Uterus (tissue), 4 donors: Measurements from ENCODE around the gene SEMA4G. TPM values are rescaled to one million over a fixed set of nuclear protein-coding genes. Genes with fewer than 3 reads are reported as not detected.

Experiments
- DNase-seq, 2 donors: peaks; one replicate each; pipeline ENCODE4 v3.0.0-alpha.2; 2019 to 2020
- H3K27ac ChIP-seq, 2 donors: fragments of 200-600 bp; sonication (generic); 1 replicate in 1 of 2; 2 replicates in 1 of 2; pipeline ENCODE4 v1.5.1; 2016 to 2018
- H3K27me3 ChIP-seq, 2 donors: fragments of 200-600 bp; sonication (generic); one replicate each; pipeline ENCODE4 v1.5.1; 2018 to 2019; ENCODE audit warnings: control low read depth in 1 of 2
- H3K36me3 ChIP-seq, 2 donors: fragments of 200-600 bp; sonication (generic); one replicate each; pipeline ENCODE4 v1.5.1; 2019; ENCODE audit warnings: control low read depth in 1 of 2
- H3K4me1 ChIP-seq, 2 donors: fragments of 200-600 bp; sonication (generic); one replicate each; pipeline ENCODE4 v1.5.1; 2018 to 2019; ENCODE audit warnings: control low read depth in 1 of 2
- H3K4me3 ChIP-seq, 2 donors: fragments of 200-600 bp; sonication (generic); 1 replicate in 1 of 2; 2 replicates in 1 of 2; pipeline ENCODE4 v1.5.1; 2018 to 2019; ENCODE audit warnings: mild to moderate bottlenecking in 1 of 2
- H3K9me3 ChIP-seq, 2 donors: fragments of 200-600 bp; sonication (generic); one replicate each; pipeline ENCODE4 v1.5.1; 2019; ENCODE audit warnings: control low read depth in 1 of 2
- POLR2A ChIP-seq, 2 donors: fragments of 450-650 bp; IDR thresholded peaks; one replicate each; pipeline ENCODE4 v1.6.1; 2016; ENCODE audit warnings: antibody characterized with exemption in 2 of 2, mild to moderate bottlenecking in 1 of 2, moderate library complexity in 1 of 2
- intact Hi-C: fragments of 100-400 bp; cut with DNase I; formaldehyde crosslinking; loops from one replicate; pipeline ENCODE4 v1.15.1; 2023; ENCODE audit warnings: low total_unique reads
- total RNA-seq, 4 donors: library from RNA; depleted of rRNA in 3 of 4; stranded (reverse); fragments of >200 nt in 3 of 4; gene quantifications; one replicate each; pipeline versions ENCODE4 v1.1.0 to v1.2.4, GENCODE V29; 2014 to 2023
- TF ChIP-seq, protein P1 (sequence below), 4 experiments: fragments of 200-600 bp in 2 of 4; fragments of 450-650 bp in 2 of 4; sonication (generic) in 2 of 4; IDR thresholded peaks; one replicate each; pipeline ENCODE4 v1.5.1; 2016 to 2019; ENCODE audit warnings: antibody characterized with exemption in 4 of 4, mild to moderate bottlenecking in 2 of 4, moderate library complexity in 1 of 4
- donor health status: DM: yes; HTN: yes; CAD: no.

SEMA4G gene
- total RNA-seq, 4 donors from 2014 or later = 2.6 to 10.3 (median 4.2) TPM

DNA sequence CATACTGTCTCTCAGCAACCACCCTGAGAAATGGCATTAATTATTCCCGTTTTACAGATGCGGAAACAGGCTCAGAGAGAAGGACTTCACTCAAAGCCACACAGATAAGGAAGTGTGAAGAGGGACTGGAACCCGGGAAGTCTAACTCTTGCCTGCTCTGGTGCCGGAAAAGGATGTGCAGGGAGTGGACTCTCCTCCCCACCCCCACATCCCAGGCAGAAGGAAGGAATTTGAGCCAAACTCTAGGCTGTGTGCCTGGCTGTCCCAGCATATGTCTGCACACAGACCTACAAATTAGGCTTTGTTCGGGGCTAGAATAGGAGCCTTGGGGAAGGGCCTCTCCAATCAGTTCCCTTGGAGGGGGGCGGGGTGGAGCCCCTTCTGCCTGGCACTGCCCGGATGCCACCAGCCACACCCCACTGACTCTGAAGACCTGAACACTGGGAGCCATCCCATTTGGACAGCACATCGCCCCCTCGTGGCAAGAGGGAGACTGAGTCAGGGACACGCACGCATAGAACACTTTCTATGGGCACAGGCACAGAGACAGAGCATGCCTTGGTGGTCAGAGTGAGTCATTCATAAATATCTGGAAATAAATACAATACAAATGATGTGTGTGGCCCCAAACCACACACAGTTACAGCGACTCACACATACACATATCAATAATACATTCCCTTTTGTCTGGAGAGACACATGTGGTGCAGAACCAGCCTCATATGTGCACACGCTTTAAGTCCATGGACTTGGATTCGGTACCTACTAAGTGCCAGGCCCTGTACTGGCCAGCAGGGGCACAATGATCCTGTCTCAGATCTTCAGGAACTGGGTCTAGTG, 43.4 kb downstream of the SEMA4G start:
- Histone ChIP-seq H3K36me3 (no peaks in the 10 kb centered on the region), H3K27ac (peak overlapping the region; percentile 13 to 60), H3K4me1 (peaks cover 4% of the 10 kb centered on the region in 2 donors), H3K4me3 (no peak overlapping the region), H3K27me3 (no peaks in the 10 kb centered on the region), H3K9me3 (no peaks in the 10 kb centered on the region)
- DNase-seq = peak; percentile 86 to 91
- TF ChIP-seq POLR2A (IDR thresholded peaks at IDR 0.05) = no peak
- TF ChIP-seq, protein P1, sequence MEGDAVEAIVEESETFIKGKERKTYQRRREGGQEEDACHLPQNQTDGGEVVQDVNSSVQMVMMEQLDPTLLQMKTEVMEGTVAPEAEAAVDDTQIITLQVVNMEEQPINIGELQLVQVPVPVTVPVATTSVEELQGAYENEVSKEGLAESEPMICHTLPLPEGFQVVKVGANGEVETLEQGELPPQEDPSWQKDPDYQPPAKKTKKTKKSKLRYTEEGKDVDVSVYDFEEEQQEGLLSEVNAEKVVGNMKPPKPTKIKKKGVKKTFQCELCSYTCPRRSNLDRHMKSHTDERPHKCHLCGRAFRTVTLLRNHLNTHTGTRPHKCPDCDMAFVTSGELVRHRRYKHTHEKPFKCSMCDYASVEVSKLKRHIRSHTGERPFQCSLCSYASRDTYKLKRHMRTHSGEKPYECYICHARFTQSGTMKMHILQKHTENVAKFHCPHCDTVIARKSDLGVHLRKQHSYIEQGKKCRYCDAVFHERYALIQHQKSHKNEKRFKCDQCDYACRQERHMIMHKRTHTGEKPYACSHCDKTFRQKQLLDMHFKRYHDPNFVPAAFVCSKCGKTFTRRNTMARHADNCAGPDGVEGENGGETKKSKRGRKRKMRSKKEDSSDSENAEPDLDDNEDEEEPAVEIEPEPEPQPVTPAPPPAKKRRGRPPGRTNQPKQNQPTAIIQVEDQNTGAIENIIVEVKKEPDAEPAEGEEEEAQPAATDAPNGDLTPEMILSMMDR (IDR thresholded peaks at IDR 0.05) = peak; percentile 80 to 93 (median 88)
- intact Hi-C loops = no loop called here

DNA sequence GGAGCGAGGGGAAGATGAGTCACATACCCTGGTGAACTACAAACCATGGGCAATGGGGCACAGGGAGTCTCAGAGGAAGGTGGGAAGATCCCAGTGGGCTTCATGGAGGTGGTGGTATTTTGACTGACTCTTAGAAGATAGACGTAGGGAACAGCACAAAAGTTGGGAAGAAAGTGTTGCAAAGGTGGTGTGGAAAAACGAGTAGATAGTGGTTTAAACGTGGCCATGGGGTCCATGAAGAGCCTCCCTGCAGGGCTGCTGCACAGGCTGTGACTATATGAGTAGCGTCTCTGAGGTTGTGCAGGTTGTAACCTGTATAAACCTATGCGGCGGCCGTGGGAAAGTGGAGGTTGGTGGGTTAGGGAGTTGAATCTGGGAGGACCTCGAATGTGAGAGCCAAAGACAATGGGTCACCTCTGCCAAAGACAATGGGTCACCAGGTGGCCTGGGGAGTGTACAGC, 44.1 kb downstream of the SEMA4G start:
- intact Hi-C loops = no loop called here

DNA sequence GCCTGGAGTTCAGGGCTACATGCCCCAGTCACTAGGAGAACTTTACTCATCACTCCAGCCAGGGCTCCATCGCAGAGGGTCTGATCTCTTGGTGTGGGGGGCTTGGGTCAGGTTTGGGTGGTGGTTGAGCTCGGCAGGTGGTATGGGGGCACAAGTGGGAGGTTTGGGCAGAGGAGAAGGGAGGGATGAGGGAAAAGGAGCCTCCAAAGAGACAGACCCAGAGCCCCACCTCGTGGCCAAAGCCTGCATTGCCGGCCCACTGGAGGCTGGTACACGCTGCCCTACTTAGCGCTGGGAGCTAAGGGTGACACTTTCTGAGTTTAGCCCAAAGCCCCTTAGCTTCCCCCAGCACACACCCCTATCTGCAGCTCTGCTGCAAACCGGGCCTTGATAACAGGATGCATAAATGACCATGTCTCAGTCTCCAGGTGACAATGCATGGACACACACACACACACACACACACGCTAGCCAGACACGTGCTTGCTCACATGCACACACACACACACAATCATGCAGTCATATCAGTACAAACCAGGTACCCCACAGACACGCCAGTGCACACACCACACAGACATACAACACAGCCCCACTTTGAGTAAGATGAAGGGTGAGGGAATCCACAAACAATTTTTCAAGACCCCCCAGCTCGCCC, 45.1 kb downstream of the SEMA4G start:
- peaks cover 0 to 3% of the 10 kb centered on the region in 2 donors for H3K27me3 ChIP-seq
- H3K4me3 ChIP-seq = no peak overlapping the region
- no peaks in the 10 kb centered on the region for H3K9me3 ChIP-seq
- DNase-seq = peak; percentile 85
- TF ChIP-seq, protein P1 (IDR thresholded peaks at IDR 0.05) = peak; percentile 79 to 94 (median 92)
- TF ChIP-seq POLR2A (IDR thresholded peaks at IDR 0.05) = peak in 1 of 2 donors; percentile 18
- H3K4me1 ChIP-seq = peaks cover 0 to 4% of the 10 kb centered on the region in 2 donors
- intact Hi-C loops = no loop called here
- no peak overlapping the region for H3K27ac ChIP-seq
- H3K36me3 ChIP-seq = no peaks in the 10 kb centered on the region

More for the DNA sequence above, 44.1 kb downstream of the SEMA4G start:
- TF ChIP-seq, protein P1 (IDR thresholded peaks at IDR 0.05) = no peak
- TF ChIP-seq POLR2A (IDR thresholded peaks at IDR 0.05) = no peak
- no peaks in the 10 kb centered on the region for H3K36me3 ChIP-seq
- H3K9me3 ChIP-seq = no peaks in the 10 kb centered on the region
- no peak overlapping the region for H3K4me3 ChIP-seq
- H3K4me1 ChIP-seq = peaks cover 0 to 4% of the 10 kb centered on the region in 2 donors
- DNase-seq = no peak
- H3K27ac ChIP-seq = peak overlapping the region; percentile 13 to 60
- no peaks in the 10 kb centered on the region for H3K27me3 ChIP-seq

DNA sequence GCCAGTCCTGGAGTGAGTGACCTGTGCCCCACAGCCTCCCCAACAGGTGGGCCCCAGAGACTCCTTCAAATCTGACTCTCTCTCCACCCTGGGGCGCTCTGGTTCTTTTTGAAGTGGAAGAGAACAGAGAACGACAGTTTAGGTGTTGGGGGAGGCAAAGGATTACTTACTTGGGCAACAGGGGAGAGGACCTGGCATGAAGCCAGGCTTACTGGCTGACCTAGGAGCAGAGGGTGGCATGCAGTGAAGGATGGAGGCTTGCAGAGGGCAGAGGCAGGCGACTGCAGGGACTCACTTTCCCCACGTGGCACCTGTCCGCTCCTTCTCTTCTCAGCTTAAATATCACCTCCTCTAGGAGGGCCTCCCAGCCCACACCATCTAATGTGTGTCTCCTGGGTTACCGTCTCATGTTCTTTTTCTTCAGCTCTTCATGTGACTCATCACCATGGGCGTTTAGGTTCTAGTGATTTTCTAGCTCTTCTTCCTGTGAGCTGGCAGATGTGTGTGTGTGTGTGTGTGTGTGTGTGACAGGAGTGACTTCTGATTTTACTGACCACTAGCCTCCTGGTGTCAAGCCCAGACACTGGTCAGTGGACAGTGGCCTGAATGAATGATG, 45.8 kb downstream of the SEMA4G start:
- Histone ChIP-seq H3K4me1 (peaks cover 0 to 4% of the 10 kb centered on the region in 2 donors), H3K4me3 (no peak overlapping the region), H3K27ac (no peak overlapping the region), H3K27me3 (peaks cover 0 to 3% of the 10 kb centered on the region in 2 donors), H3K36me3 (no peaks in the 10 kb centered on the region), H3K9me3 (no peaks in the 10 kb centered on the region)
- intact Hi-C loops = no loop called here
- TF ChIP-seq, protein P1 (IDR thresholded peaks at IDR 0.05) = no peak
- TF ChIP-seq POLR2A (IDR thresholded peaks at IDR 0.05) = no peak
- DNase-seq = no peak
